ENCODE results near the gene SLC44A4. TPM values are rescaled to one million over a fixed set of nuclear protein-coding genes. Genes with fewer than 3 reads are reported as not detected.

The SLC44A4 gene
- total RNA-seq, 1 experiment from 2014 or later, result 3.8 TPM

DNA sequence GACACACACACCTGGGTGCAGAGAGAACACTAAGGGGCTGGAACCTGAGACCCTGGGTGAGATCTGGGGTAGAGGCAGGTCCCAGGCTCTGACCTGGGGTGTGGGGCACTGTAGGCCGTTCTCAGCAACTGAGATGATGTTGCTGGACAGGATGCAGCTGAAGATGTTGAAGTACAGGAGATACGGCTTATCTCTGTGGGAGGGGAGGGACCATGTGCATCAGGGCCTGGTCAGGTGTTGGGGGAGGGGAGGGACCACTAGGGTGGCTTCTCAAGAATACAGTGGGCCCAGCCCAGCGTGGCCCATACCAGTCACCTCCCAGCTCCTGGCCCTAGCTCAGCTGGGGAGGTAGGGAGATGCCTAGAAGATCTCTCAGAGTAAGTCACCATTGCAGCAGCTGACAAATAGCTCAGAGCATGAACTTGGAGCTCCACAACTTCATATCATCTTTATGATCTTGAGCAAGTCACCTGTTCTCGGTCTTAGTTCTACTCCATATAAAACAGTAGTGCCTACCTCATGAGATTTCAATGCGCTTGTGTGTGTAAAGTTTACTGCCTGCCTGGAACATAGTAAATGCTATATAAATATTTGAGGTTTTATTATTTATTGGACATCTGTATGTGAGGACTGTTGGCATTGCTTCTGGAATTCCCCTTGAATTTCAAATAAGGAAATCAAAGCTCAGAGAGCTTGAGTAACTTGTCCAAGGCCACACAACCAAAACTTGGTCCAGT is 3.8 kb downstream of the SLC44A4 start:
- Histone ChIP-seq H3K56ac (ENCODE audit: insufficient read length, low read depth, low read length) (no peak overlapping the region), H3K9ac (ENCODE audit: extremely low read depth, insufficient read length, low read length) (no peak overlapping the region), H2AK5ac (ENCODE audit: insufficient read length, low read length) (no peak overlapping the region), H3K9me3 (ENCODE audit: control insufficient read depth, low read depth, low read length) (no peaks in the 10 kb centered on the region), H3K27ac (ENCODE audit: insufficient read length, low read depth, low read length) (no peak overlapping the region), H4K91ac (ENCODE audit: insufficient read length, low read depth, low read length) (no peak overlapping the region), H3K27me3 (ENCODE audit: insufficient read depth, low read length) (no peaks in the 10 kb centered on the region), H2BK5ac (ENCODE audit: insufficient read length, low read length) (no peak overlapping the region), H3K23ac (ENCODE audit: insufficient read length, low read depth, low read length) (no peak overlapping the region), H3T11ph (ENCODE audit: low read length) (no peak overlapping the region), H3K79me2 (ENCODE audit: insufficient read depth, low read length) (no peaks in the 10 kb centered on the region), H2BK15ac (ENCODE audit: low read depth, low read length) (no peak overlapping the region), H3K14ac (ENCODE audit: insufficient read depth, low read length) (no peak overlapping the region), H3K18ac (ENCODE audit: insufficient read length, low read depth, low read length) (no peak overlapping the region), H3K4me1 (ENCODE audit: insufficient read depth, low read length) (peaks cover 3% of the 10 kb centered on the region; the same call in 1 of the 2 replicates), H4K20me1 (ENCODE audit: control insufficient read depth, insufficient read depth, insufficient read length) (no peaks in the 10 kb centered on the region), H4K8ac (replicated peaks; ENCODE audit: insufficient read length, low read depth, low read length) (no peak overlapping the region), H3K23me2 (ENCODE audit: insufficient read length, low read depth, low read length, poor library complexity, severe bottlenecking) (no peaks in the 10 kb centered on the region), H3K4ac (ENCODE audit: low read depth, low read length) (no peak overlapping the region), H4K5ac (ENCODE audit: insufficient read length, low read depth, low read length) (no peak overlapping the region), H2AFZ (ENCODE audit: low read length) (no peak overlapping the region), H2BK20ac (ENCODE audit: low read depth, low read length, poor library complexity, severe bottlenecking) (no peak overlapping the region), H3K4me2 (ENCODE audit: insufficient read depth, insufficient read length, low read length) (no peak overlapping the region), H2BK120ac (ENCODE audit: low read depth, low read length, poor library complexity, severe bottlenecking) (no peak overlapping the region), H3K79me1 (ENCODE audit: insufficient read depth, low read depth, low read length, poor library complexity, severe bottlenecking) (no peaks in the 10 kb centered on the region), H2BK12ac (ENCODE audit: insufficient read length, low read depth, low read length) (no peak overlapping the region)
- no peak for DNase-seq
- Mint-ChIP-seq H3K36me3 (ENCODE audit: insufficient read depth in 1 of 3, low read depth in 3 of 3) (peaks cover 5 to 6% (median 6%) of the 10 kb centered on the region in 3 experiments; a peak in 5 of 7 replicates), H3K4me1 (peaks cover 12 to 41% of the 10 kb centered on the region in 2 experiments), H3K9me3 (no peaks in the 10 kb centered on the region), H3K27me3 (ENCODE audit: low read depth) (no peaks in the 10 kb centered on the region; the same call in 1 of the 2 replicates), H3K27ac (no peak overlapping the region), H3K4me3 (no peak overlapping the region)
- TF ChIP-seq, protein P1, sequence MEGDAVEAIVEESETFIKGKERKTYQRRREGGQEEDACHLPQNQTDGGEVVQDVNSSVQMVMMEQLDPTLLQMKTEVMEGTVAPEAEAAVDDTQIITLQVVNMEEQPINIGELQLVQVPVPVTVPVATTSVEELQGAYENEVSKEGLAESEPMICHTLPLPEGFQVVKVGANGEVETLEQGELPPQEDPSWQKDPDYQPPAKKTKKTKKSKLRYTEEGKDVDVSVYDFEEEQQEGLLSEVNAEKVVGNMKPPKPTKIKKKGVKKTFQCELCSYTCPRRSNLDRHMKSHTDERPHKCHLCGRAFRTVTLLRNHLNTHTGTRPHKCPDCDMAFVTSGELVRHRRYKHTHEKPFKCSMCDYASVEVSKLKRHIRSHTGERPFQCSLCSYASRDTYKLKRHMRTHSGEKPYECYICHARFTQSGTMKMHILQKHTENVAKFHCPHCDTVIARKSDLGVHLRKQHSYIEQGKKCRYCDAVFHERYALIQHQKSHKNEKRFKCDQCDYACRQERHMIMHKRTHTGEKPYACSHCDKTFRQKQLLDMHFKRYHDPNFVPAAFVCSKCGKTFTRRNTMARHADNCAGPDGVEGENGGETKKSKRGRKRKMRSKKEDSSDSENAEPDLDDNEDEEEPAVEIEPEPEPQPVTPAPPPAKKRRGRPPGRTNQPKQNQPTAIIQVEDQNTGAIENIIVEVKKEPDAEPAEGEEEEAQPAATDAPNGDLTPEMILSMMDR (conservative IDR thresholded peaks at IDR 0.05), result no peak
- WGBS (ENCODE audit: extremely low coverage, insufficient read length, low lambda C conversion rate), result no CpG with 5 or more reads among the region's 5 CpGs
